Kidney epithelial cell (primary cell): ENCODE data around the gene CTTN. TPM values are rescaled to one million over a fixed set of nuclear protein-coding genes. Genes with fewer than 3 reads are reported as not detected.

Experiments
- DNase-seq: peaks from one replicate; pipeline ENCODE4 v3.0.0-alpha.2; 2010; ENCODE audit warnings: low read depth
- H3K27me3 ChIP-seq: 2 replicates; pipeline ENCODE4 v1.6.0; 2011; ENCODE audit warnings: low read length; ENCODE audit not compliant: control insufficient read depth, insufficient read depth
- H3K36me3 ChIP-seq: 2 replicates; pipeline ENCODE4 v1.5.1; 2011; ENCODE audit warnings: low read length; ENCODE audit not compliant: control insufficient read depth, insufficient read depth
- H3K4me3 ChIP-seq: 2 replicates; pipeline ENCODE4 v1.5.1; 2011; ENCODE audit warnings: low read depth, mild to moderate bottlenecking, control low read depth, low read length
- CTCF ChIP-seq: IDR thresholded peaks from 2 replicates; pipeline ENCODE4 v1.5.1; 2011; ENCODE audit warnings: mild to moderate bottlenecking, moderate library complexity, low read length, control low read depth, inconsistent platforms; ENCODE audit not compliant: insufficient read depth, poor library complexity, severe bottlenecking
- total RNA-seq: library from RNA; depleted of rRNA; stranded (reverse); fragments of >200 nt; gene quantifications from 2 replicates; pipeline ENCODE4 v1.2.3, GENCODE V29; 2015

The CTTN gene
- total RNA-seq, 1 donor from 2014 or later, result 296 TPM

- DNase-seq, result no peak
- H3K36me3 ChIP-seq, result no peaks in the 10 kb centered on the region
- TF ChIP-seq CTCF, result no peak
- no peaks in the 10 kb centered on the region for H3K27me3 ChIP-seq
- no peak overlapping the region for H3K4me3 ChIP-seq
These were observed 3.9 kb upstream of the CTTN start for GRCh38 chr11:70394211-70394950.

GRCh38 chr11:70397336-70397982, 870 bp upstream of the CTTN start:
- Histone ChIP-seq H3K36me3 (no peaks in the 10 kb centered on the region), H3K4me3 (peak overlapping the region; percentile 96), H3K27me3 (no peaks in the 10 kb centered on the region)
- no peak for DNase-seq
- no peak for TF ChIP-seq CTCF

GRCh38 chr11:70398834-70399680, 728 bp downstream of the CTTN start:
- no peaks in the 10 kb centered on the region for H3K36me3 ChIP-seq
- no peaks in the 10 kb centered on the region for H3K27me3 ChIP-seq
- DNase-seq, result no peak
- peak overlapping the region; percentile 96 for H3K4me3 ChIP-seq
- TF ChIP-seq CTCF, result no peak

- no peaks in the 10 kb centered on the region for H3K36me3 ChIP-seq
- H3K4me3 ChIP-seq, result peak overlapping the region; percentile 96
- no peaks in the 10 kb centered on the region for H3K27me3 ChIP-seq
- DNase-seq, result peak; percentile 91
- no peak for TF ChIP-seq CTCF
These were observed 1.4 kb downstream of the CTTN start for GRCh38 chr11:70399681-70400112.

- no peak overlapping the region for H3K4me3 ChIP-seq
- H3K36me3 ChIP-seq, result no peaks in the 10 kb centered on the region
- no peak for DNase-seq
- no peak for TF ChIP-seq CTCF
- no peaks in the 10 kb centered on the region for H3K27me3 ChIP-seq
These were observed 2.3 kb downstream of the CTTN start for GRCh38 chr11:70400643-70401042.
